HG02678 (cell line): ENCODE results near the gene C4orf33.
"Not testable (repeated sequence)": the region's sequence is repeated elsewhere in the genome, so short reads cannot be mapped to it uniquely, and the experiment has no call there.

Source experiments
- ATAC-seq: cut with Tn5 transposase; IDR thresholded peaks from one replicate; pipeline ENCODE4 v1.9.1; 2021; ENCODE audit warnings: mild to moderate bottlenecking, moderate library complexity; ENCODE audit not compliant: unreplicated experiment

C4orf33 gene

DNA sequence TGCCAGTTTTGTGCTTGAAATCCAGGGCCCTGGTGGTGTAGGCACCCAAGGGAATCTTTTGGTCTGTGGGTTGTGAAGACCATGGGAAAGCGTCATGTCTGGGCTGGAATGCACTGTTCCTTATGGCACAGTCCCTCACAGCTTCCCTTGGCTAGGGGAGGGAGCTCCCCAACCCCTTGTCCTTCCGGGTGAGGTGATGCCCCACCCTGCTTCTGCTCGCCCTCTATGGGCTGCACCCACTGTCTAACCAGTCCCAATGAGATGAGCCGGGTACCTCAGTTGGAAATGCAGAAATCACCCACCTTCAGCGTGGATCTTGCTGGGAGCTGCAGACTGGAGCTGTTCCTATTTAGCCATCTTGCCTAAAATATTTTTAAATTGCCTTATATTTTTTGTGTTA, 30.7 kb downstream of the C4orf33 start:
- ATAC-seq, result not testable (repeated sequence)

DNA sequence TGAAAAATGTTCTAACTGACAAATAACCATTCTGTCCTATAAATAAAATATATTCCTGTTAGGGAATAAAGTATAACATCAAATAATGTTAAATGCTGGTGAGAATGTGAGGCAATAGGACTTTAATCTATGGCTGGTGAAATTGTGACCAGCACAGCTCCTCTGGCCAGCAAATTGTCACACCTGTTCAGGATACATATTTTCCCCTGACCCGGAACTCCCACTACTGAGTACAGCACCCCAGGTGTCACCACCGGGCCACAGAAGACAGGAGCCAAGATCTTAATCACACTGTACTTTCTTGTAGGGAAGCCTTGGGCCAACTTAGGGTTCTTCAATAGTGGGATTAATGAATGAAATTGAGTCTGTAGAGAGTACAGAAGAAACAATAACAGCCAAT, 33.2 kb downstream of the C4orf33 start:
- no peak for ATAC-seq

DNA sequence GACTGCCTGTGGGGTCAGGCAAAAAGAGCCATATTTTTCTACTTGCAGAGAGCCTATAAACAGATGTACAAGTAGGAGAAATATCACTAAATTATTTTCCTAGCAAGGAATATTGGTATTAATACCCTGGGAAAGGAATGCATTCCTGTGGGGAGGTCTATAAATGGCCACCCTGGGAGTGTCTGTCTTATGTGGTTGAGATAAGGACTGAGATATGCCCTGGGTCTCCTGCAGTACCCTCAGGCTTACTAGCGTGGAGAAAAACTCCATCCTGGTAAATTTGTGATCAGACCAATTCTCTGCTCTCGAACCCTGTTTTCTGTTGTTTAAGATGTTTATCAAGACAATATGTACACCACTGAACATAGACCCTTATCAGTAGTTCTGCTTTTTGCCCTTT, 35.4 kb downstream of the C4orf33 start:
- ATAC-seq, result no peak

DNA sequence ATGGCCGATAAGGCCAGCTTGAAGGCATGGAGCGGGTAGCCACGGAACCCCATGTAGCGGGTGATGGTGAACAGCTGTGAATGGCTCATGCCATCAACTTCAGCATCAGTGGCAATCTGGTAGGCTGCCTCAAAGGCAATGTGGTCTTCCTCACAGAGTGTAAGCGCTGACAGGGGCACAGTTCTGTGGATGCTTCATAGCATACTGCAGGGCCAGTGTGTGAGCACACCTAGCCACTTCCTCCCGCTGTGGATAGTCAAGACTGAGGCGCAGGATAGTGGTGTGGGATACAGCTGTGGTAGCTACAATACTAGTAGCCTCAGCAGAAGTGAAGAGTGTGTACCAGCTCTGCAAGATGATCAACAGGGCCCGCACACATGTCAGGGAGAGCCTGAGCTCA, 40.5 kb downstream of the C4orf33 start:
- ATAC-seq, result no peak

DNA sequence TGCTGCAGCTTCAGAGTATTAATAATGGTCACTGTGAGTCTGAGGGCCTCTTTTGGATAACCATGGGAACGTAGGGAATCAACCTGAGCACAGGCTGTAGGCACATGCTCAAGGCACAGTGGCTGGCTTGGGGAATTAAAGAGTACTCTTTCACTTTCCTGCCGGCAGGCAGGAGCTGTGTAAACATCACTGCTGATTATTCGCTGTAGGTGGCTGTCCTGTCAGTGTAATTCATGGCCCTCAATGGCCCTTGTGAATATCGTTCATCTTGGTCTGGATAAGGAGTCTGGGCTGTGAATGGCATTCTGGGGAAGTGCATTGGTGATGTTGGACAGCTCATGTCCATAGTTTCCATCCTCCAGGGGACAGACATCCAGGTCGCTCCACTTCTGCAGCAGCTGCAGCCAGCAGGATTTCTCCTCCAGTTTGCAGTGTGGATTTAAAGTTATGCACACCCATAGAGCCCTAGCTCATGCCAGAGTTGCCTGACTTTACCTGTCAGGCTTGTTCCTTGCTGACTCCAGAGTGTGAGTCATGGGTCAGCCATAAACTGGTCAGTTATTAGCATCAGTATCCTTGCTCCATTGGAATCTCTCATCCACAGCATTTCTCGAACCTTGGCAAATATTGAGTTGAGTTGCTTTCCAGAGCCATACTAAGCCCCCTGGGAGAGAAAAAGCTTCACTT, 43.0 kb downstream of the C4orf33 start:
- no peak for ATAC-seq

DNA sequence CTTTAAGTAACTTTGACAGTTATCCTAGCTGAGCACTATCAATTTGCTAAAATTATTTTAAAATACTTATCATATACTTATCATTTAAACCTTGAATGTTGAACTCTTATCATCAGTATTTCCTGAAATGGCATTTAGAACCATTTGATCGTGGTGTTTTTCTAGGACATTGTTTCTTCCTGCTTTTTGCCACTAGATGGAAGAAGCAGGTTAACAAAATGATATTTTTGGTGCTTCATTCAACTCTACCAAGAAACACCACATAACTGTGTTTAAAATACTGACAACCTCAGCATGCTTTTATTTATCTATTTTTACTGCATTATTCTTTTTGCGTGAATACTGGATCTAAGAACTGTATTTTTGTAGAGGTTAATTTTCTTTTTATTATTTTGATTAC, 44.6 kb downstream of the C4orf33 start:
- no peak for ATAC-seq

DNA sequence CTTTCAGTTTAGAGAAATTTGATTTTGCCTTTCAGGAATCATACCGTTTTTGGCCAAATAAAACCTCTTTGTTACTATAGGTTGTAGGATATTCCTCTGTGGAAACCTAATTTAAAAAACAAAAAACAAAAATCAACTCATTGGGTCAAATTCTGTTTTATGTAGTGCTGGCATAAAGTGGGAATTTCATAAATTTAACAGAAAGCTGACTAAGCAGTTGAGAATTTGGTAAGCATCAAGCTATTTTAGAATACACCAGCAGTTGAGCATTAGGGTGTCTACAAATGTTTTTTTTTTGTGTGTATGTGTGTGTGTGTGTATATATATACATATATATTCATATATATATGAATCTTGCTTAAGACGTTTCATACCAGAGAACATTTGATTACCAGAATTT, 47.4 kb downstream of the C4orf33 start:
- ATAC-seq, result no peak

DNA sequence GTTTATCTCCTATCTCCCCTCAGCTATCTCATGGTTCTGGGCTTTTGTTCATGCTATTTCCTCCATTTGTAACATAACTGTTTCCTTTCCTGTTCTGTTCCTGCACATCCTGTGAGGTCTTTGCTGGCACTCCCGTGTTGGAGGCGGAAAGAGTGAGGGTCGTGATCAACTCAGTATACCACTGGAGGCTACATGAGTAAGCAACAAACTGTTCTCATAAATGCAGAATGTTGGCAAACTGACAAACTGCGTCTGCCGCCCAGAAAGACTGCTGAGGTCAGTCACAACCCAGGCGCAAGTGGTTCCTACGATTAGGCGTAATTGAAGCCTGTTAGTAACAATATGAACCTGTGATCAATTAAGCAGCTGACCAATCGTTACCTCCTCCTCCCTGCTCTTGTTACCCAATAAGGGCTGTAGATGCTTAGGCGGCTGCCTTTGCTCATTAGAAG, 48.8 kb downstream of the C4orf33 start:
- no peak for ATAC-seq

DNA sequence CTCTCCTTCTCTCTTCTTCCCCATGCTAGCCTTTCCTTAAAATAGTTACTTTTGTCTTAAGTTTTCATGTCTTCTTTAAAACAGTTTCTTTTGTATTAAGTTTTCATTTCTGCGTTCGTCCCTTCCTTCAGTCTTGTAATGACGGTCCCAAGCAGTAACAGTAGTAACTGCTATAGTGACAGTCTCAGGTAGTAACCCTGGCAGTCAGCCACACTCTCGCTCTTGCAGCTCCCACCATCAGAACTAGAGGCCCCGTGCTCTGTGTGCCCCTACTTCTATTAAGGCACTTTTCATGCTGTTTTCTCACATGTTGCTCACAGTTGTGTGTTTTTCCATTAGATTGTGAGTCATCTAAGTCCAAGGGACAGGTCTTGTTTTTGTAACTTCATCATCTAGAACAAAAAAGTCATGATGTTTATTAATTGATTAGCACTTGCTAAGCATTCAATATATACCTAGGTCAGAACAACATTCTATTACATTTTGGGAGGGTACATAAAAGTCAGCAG, 49.3 kb downstream of the C4orf33 start:
- ATAC-seq, result no peak

DNA sequence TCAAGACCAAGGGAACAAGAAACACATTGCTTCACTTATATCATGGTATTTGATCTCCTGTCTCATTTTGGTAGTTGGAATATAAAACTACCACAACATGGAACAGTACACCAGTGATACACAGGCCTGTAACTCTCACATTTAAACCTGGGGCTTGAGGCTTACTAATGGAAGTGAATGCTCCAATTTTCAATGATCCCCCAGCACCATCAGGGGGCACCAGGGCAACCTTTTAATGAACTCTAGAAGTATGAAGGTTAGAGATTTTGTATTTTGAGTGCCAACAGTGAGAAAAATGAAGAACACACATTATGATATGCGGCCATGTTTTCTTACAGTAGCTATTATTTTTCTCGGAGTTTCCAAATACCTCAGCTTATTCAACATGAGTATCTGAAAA, 50.7 kb downstream of the C4orf33 start:
- ATAC-seq, result no peak

DNA sequence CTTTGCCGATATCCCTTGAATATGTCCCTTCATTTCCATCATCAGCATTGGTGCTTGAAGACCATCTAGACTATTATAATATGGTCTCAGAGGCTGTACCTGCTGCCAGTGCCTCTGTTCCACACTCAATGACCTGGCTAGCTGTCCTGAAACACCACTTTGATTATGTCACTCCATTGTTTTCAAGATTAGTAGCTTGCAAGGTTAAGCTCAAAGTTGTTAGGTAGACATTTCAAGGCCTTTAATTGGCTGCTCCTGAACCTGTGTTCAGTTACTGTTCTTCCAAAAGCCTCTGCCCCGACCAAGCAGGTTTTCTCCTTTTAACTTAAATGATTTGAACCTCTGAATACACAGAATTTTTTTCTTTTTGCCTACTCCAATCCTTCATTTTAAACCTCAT, 52.9 kb downstream of the C4orf33 start:
- ATAC-seq, result no peak

DNA sequence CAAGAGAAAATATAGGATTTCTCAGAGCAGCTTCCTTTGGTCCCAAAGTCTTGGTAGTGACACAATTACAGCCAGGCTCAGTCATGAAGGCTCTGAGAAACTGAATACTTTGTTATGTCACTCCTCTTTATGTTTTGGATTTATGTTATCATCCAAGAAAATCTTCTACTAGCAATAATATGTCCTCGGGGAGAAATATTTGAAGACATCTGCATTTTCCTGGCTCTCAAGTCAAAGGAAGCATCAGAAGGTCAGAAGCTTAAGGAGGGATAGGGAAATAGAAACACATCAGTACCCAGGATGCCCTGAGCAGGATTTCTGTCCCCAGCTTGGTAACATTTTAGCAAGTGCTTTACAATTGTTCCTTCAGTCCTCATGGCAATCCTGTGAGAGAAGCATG, 54.0 kb downstream of the C4orf33 start:
- ATAC-seq, result no peak

DNA sequence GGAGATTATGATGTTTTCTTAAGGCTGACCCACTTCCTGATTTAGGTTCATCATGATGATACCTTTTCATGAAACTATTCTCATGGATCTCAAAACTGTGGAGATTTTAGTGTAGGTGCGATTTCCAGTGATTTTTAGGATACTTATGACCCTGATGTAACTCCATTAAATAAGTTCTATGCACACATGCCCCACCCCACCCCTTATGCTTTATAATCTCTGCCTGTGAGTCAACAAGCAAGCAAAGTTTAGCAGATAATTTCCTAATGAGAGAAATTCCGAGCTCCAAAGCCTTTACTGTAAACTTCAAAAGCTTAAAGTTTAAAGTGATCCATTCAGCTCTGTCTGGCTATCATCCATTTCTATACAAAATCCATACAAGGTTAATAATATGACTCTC, 56.4 kb downstream of the C4orf33 start:
- no peak for ATAC-seq

DNA sequence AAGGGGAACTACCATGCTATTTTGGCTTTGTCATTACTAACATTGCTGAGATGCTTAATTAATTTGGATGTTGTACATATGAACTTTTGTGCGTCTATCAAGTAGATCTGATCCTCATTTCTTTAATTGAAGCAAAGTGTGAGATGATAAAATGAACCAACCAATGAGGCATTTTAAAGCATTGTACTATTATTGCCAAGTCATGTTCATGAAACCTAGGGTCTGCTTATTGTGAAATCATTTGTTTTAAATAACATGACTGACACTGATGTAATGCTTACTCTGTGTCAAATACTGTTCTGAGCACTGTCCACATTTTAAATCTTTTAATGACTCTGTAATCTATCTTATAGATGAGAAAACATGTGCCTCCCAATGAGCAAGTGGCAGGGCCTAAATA, 57.7 kb downstream of the C4orf33 start:
- no peak for ATAC-seq

DNA sequence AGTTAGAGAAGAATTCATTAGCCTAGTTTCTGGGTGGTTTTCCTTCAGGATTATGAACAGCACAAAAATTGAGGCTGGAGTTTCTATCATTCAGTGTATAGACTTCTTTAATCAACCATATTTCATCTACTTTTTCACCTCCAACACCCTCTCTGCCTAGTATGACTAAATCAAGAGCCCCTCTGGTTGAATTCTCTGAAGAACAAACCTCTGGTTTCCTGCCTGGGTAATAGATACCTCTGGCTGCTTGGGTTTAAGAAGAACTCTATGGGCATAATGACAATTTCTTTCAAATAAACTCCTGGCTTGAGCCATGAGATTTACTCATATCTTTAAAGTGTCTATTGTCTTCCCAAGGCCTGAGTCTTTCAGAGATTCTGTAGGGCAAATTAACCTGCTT, 66.5 kb downstream of the C4orf33 start:
- ATAC-seq, result no peak

DNA sequence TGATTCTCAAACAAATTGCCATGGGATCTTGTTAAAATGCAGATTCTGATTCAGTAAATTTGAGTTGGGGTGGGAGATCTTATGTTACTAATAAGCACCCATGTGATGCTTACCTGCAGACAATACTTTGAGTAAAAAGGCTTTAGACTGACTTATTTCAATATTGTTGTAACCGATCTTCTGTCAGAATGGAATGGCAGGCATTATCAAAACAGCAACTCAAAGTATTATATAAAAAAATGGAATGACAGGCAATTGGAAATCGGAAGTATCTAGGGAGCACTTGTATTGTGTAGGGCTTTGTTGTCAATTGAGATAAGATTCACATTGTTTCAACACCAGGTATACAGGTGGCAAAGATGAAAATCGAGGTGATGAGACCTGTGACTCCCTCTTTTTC, 67.5 kb downstream of the C4orf33 start:
- ATAC-seq, result no peak

DNA sequence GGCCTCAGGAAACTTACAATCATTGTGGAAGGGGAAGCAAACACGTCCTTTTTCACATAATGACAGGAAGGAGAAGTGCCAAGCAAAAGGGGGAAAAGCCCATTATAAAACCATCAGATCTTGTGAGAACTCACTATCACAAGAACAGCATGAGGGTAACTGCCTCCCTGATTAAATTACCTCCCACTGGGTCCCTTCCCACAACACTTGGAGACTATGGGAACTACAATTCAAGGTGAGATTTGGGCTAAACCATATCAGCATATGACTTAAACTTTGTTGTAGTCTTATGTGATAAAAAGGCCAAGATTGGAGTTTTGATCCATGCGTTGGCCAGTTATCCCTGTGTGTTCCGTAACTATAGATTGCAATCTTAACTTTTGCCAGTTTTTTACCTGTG, 68.3 kb downstream of the C4orf33 start:
- no peak for ATAC-seq
